HEK293 (cell line): ENCODE data around the gene SP5.
A peak's percentile ranks its signal among the peaks of the same experiment; 100 is the strongest.

Experiments
- CTCF ChIA-PET: fragments of 350-600 bp; formaldehyde crosslinking; extraction: SDS; loops from one replicate; lab custom pipeline; 2021; ENCODE audit warnings: antibody characterized with exemption; lab: Yijun Ruan, JAX
- POLR2A ChIA-PET: fragments of 300-600 bp; formaldehyde crosslinking; extraction: SDS; loops from one replicate; lab custom pipeline; 2020; ENCODE audit warnings: antibody characterized with exemption, inconsistent platforms; lab: Yijun Ruan, JAX
- H3K27ac ChIP-seq: fragments of 200-500 bp; sonication (Bioruptor generic); 2 replicates; pipeline ENCODE4 v1.5.1; 2014; ENCODE audit warnings: low read depth, low read length, control low read depth, inconsistent platforms; ENCODE audit errors: extremely low read depth
- H3K36me3 ChIP-seq, 2 experiments: fragments of 200-500 bp in 1 of 2; sonication (Bioruptor generic) in 1 of 2; 1 replicate in 1 of 2; 2 replicates in 1 of 2; pipeline ENCODE4 v1.5.1; 2014 to 2017; ENCODE audit warnings: inconsistent platforms in 2 of 2, low read length in 2 of 2; ENCODE audit not compliant: control insufficient read depth in 2 of 2, insufficient read depth in 1 of 2
- H3K4me1 ChIP-seq: fragments of 200-500 bp; sonication (Bioruptor generic); 2 replicates; pipeline ENCODE4 v1.5.1; 2014; ENCODE audit warnings: mild to moderate bottlenecking, low read length, inconsistent platforms; ENCODE audit not compliant: control insufficient read depth, insufficient read depth
- H3K4me3 ChIP-seq: 2 replicates; pipeline ENCODE4 v1.5.1; 2011; ENCODE audit warnings: low read depth, mild to moderate bottlenecking, control low read depth, low read length, moderate library complexity
- H3K9me3 ChIP-seq: fragments of 200-500 bp; sonication (Bioruptor generic); 2 replicates; pipeline ENCODE4 v1.5.1; 2014; ENCODE audit warnings: low read depth, low read length, inconsistent platforms; ENCODE audit not compliant: control insufficient read depth, insufficient read depth
- BCL11B ChIP-seq: fragments of 450-650 bp; formaldehyde crosslinking; IDR thresholded peaks from 2 replicates; pipeline ENCODE4 v1.5.1; 2016; ENCODE audit warnings: low read depth, missing biosample characterization, missing genetic modification characterization
- HOXD13 ChIP-seq: sonication (generic); formaldehyde crosslinking; IDR thresholded peaks from 2 replicates; pipeline ENCODE4 v1.8.0; 2022; ENCODE audit warnings: missing genetic modification reagents, borderline replicate concordance
- IKZF3 ChIP-seq: fragments of 450-650 bp; IDR thresholded peaks from 2 replicates; pipeline ENCODE4 v1.5.0; 2018; ENCODE audit warnings: missing biosample characterization, mild to moderate bottlenecking, missing genetic modification characterization, moderate library complexity
- PRDM4 ChIP-seq: fragments of 450-650 bp; formaldehyde crosslinking; IDR thresholded peaks from 2 replicates; pipeline ENCODE4 v1.5.1; 2017; ENCODE audit warnings: missing biosample characterization, missing genetic modification characterization
- SP2 ChIP-seq: fragments of 450-650 bp; formaldehyde crosslinking; IDR thresholded peaks from 2 replicates; pipeline ENCODE4 v1.5.1; 2016; ENCODE audit warnings: missing biosample characterization, missing genetic modification characterization
- TCF7L2 ChIP-seq: IDR thresholded peaks from 2 replicates; pipeline ENCODE4 v1.6.1; 2011; ENCODE audit warnings: low read depth, mild to moderate bottlenecking, inconsistent platforms, low read length, moderate library complexity, borderline replicate concordance
- TRIM28 ChIP-seq: IDR thresholded peaks from 2 replicates; pipeline ENCODE4 v1.6.1; 2011; ENCODE audit warnings: low read length, control low read depth, borderline replicate concordance
- WT1 ChIP-seq: fragments of 450-650 bp; formaldehyde crosslinking; IDR thresholded peaks from 2 replicates; pipeline ENCODE4 v1.5.1; 2016; ENCODE audit warnings: missing biosample characterization, missing genetic modification characterization
- ZBTB26 ChIP-seq: fragments of 450-650 bp; formaldehyde crosslinking; optimal IDR thresholded peaks from 2 replicates; pipeline ENCODE3; 2016; ENCODE audit warnings: missing biosample characterization, mild to moderate bottlenecking, missing genetic modification characterization
- ZBTB48 ChIP-seq: fragments of 450-650 bp; formaldehyde crosslinking; IDR thresholded peaks from 2 replicates; pipeline ENCODE4 v1.5.1; 2016; ENCODE audit warnings: missing biosample characterization, missing genetic modification characterization
- ZFP37 ChIP-seq: fragments of 450-650 bp; formaldehyde crosslinking; IDR thresholded peaks from 2 replicates; pipeline ENCODE4 v1.5.1; 2016; ENCODE audit warnings: missing biosample characterization, missing genetic modification characterization
- ZNF112 ChIP-seq: fragments of 450-650 bp; formaldehyde crosslinking; IDR thresholded peaks from 2 replicates; pipeline ENCODE4 v1.5.0; 2017; ENCODE audit warnings: missing biosample characterization, missing genetic modification characterization
- ZNF175 ChIP-seq: fragments of 450-650 bp; formaldehyde crosslinking; IDR thresholded peaks from 2 replicates; pipeline ENCODE4 v1.5.1; 2016; ENCODE audit warnings: missing biosample characterization, missing genetic modification characterization
- ZNF266 ChIP-seq: fragments of 450-650 bp; formaldehyde crosslinking; IDR thresholded peaks from 2 replicates; pipeline ENCODE4 v1.5.1; 2016; ENCODE audit warnings: missing biosample characterization, missing genetic modification characterization, low read depth
- ZNF302 ChIP-seq: fragments of 450-650 bp; formaldehyde crosslinking; IDR thresholded peaks from 2 replicates; pipeline ENCODE4 v1.5.1; 2016; ENCODE audit warnings: missing biosample characterization, missing genetic modification characterization, low read depth
- ZNF341 ChIP-seq: fragments of 450-650 bp; formaldehyde crosslinking; IDR thresholded peaks from 2 replicates; pipeline ENCODE4; 2016; ENCODE audit warnings: low read depth, missing biosample characterization, missing genetic modification characterization
- ZNF366 ChIP-seq: fragments of 450-650 bp; formaldehyde crosslinking; conservative IDR thresholded peaks from 2 replicates; pipeline ENCODE4 v1.5.1; 2016; ENCODE audit warnings: missing biosample characterization, missing genetic modification characterization
- ZNF501 ChIP-seq: fragments of 450-650 bp; formaldehyde crosslinking; IDR thresholded peaks from 2 replicates; pipeline ENCODE4 v1.5.1; 2016; ENCODE audit warnings: missing biosample characterization, missing genetic modification characterization
- ZNF585B ChIP-seq: fragments of 450-650 bp; formaldehyde crosslinking; IDR thresholded peaks from 2 replicates; pipeline ENCODE4 v1.5.1; 2016; ENCODE audit warnings: missing biosample characterization, missing genetic modification characterization
- ZNF600 ChIP-seq: fragments of 450-650 bp; formaldehyde crosslinking; IDR thresholded peaks from 2 replicates; pipeline ENCODE4 v1.5.1; 2016; ENCODE audit warnings: missing biosample characterization, missing genetic modification characterization
- ZNF76 ChIP-seq: fragments of 450-650 bp; formaldehyde crosslinking; IDR thresholded peaks from 2 replicates; pipeline ENCODE4; 2016; ENCODE audit warnings: low read depth, missing biosample characterization, missing genetic modification characterization, borderline replicate concordance
- ZNF785 ChIP-seq: fragments of 450-650 bp; formaldehyde crosslinking; IDR thresholded peaks from 2 replicates; pipeline ENCODE4 v1.5.1; 2016; ENCODE audit warnings: missing biosample characterization, missing genetic modification characterization
- ZNF791 ChIP-seq: fragments of 450-650 bp; formaldehyde crosslinking; IDR thresholded peaks from 2 replicates; pipeline ENCODE4 v1.5.1; 2016; ENCODE audit warnings: missing biosample characterization, missing genetic modification characterization
- ZNF792 ChIP-seq: fragments of 450-650 bp; formaldehyde crosslinking; IDR thresholded peaks from 2 replicates; pipeline ENCODE4 v1.5.1; 2016; ENCODE audit warnings: missing biosample characterization, missing genetic modification characterization
- ZSCAN4 ChIP-seq: fragments of 450-650 bp; formaldehyde crosslinking; IDR thresholded peaks from 2 replicates; pipeline ENCODE4 v1.5.1; 2017; ENCODE audit warnings: missing biosample characterization, missing genetic modification characterization
- TF ChIP-seq, protein P1 (sequence below): fragments of 450-650 bp; formaldehyde crosslinking; IDR thresholded peaks from 2 replicates; pipeline ENCODE4 v1.5.1; 2017; ENCODE audit warnings: missing biosample characterization, missing genetic modification characterization
- TF ChIP-seq, protein P2 (sequence below): fragments of 450-650 bp; formaldehyde crosslinking; IDR thresholded peaks from 2 replicates; pipeline ENCODE4 v1.5.1; 2017; ENCODE audit warnings: missing biosample characterization, missing genetic modification characterization
- TF ChIP-seq, protein P3 (sequence below): fragments of 450-650 bp; formaldehyde crosslinking; IDR thresholded peaks from 2 replicates; pipeline ENCODE4 v1.5.1; 2016; ENCODE audit warnings: missing biosample characterization, missing genetic modification characterization

Gene SP5

GRCh38 chr2:170715062-170715931 is at the start of gene SP5:
SP5 (plus strand) TSS chr2:170715337; CDS start chr2:170715513, 176 bp downstream.
- Histone ChIP-seq H3K4me3 (peak within 1 kb of the TSS; percentile 34), H3K9me3 (no peaks in the 10 kb centered on the region), H3K27ac (peak within 1 kb of the TSS; percentile 57; the same call in 1 of the 2 replicates)
- TF ChIP-seq ZNF341 (tag by site-specific recombination) = no peak
- no peak for TF ChIP-seq ZNF266
- TF ChIP-seq ZBTB26 (tag by site-specific recombination) = peak; percentile 48
- TF ChIP-seq WT1 (tag by site-specific recombination) = no peak
- 0 out of 2 replicates have a peak, but pooled peaks have one; percentile 4 for TF ChIP-seq ZSCAN4 (tag by site-specific recombination)
- TF ChIP-seq BCL11B = no peak
- TF ChIP-seq, protein P1, sequence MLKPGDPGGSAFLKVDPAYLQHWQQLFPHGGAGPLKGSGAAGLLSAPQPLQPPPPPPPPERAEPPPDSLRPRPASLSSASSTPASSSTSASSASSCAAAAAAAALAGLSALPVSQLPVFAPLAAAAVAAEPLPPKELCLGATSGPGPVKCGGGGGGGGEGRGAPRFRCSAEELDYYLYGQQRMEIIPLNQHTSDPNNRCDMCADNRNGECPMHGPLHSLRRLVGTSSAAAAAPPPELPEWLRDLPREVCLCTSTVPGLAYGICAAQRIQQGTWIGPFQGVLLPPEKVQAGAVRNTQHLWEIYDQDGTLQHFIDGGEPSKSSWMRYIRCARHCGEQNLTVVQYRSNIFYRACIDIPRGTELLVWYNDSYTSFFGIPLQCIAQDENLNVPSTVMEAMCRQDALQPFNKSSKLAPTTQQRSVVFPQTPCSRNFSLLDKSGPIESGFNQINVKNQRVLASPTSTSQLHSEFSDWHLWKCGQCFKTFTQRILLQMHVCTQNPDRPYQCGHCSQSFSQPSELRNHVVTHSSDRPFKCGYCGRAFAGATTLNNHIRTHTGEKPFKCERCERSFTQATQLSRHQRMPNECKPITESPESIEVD = no peak
- TF ChIP-seq TCF7L2 = peak; percentile 100
- TF ChIP-seq HOXD13 (CRISPR knock-in tag) = 0 out of 2 replicates have a peak, but pooled peaks have one; percentile 27
- TF ChIP-seq, protein P2, sequence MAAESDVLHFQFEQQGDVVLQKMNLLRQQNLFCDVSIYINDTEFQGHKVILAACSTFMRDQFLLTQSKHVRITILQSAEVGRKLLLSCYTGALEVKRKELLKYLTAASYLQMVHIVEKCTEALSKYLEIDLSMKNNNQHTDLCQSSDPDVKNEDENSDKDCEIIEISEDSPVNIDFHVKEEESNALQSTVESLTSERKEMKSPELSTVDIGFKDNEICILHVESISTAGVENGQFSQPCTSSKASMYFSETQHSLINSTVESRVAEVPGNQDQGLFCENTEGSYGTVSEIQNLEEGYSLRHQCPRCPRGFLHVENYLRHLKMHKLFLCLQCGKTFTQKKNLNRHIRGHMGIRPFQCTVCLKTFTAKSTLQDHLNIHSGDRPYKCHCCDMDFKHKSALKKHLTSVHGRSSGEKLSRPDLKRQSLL (tag by site-specific recombination) = no peak
- TF ChIP-seq ZNF302 (tag by site-specific recombination) = no peak
- no peak for TF ChIP-seq PRDM4 (tag by site-specific recombination)
- TF ChIP-seq SP2 (tag by site-specific recombination) = peak; percentile 40; the same call in 1 of the 2 replicates
- TF ChIP-seq IKZF3 (tag by site-specific recombination) = 0 out of 2 replicates have a peak, but pooled peaks have one; percentile 47
- TF ChIP-seq ZNF785 (tag by site-specific recombination) = no peak
- no peak for TF ChIP-seq ZNF585B (tag by site-specific recombination)
- TF ChIP-seq ZBTB48 (tag by site-specific recombination) = peak; percentile 27; the same call in 1 of the 2 replicates
- TF ChIP-seq ZFP37 (tag by site-specific recombination) = 0 out of 2 replicates have a peak, but pooled peaks have one; percentile 12
- TF ChIP-seq ZNF366 = no peak
- no peak for TF ChIP-seq ZNF112 (tag by site-specific recombination)
- TF ChIP-seq, protein P3, sequence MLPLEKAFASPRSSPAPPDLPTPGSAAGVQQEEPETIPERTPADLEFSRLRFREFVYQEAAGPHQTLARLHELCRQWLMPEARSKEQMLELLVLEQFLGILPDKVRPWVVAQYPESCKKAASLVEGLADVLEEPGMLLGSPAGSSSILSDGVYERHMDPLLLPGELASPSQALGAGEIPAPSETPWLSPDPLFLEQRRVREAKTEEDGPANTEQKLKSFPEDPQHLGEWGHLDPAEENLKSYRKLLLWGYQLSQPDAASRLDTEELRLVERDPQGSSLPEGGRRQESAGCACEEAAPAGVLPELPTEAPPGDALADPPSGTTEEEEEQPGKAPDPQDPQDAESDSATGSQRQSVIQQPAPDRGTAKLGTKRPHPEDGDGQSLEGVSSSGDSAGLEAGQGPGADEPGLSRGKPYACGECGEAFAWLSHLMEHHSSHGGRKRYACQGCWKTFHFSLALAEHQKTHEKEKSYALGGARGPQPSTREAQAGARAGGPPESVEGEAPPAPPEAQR (tag by site-specific recombination) = no peak
- TF ChIP-seq ZNF792 (tag by site-specific recombination) = no peak
- no peak for TF ChIP-seq ZNF175 (tag by site-specific recombination)
- no peak for TF ChIP-seq ZNF600 (tag by site-specific recombination)
- no peak for TF ChIP-seq ZNF501 (tag by site-specific recombination)
- TF ChIP-seq ZNF791 = no peak
- no peak for TF ChIP-seq ZNF76 (tag by site-specific recombination)
- TF ChIP-seq TRIM28 = 0 out of 2 replicates have a peak, but pooled peaks have one; percentile 39

More at GRCh38 chr2:170715062-170715931, at the start of gene SP5:
- Histone ChIP-seq H3K36me3 (peaks cover 0 to 5% of the 10 kb centered on the region in 2 experiments; a peak in 1 of 3 replicates), H3K4me1 (no peaks in the 10 kb centered on the region)
- CTCF ChIA-PET = interaction anchor here (1.3 kb wide), 1 partner anchor 306 kb away, joined by 5 read pairs; no protein-coding TSS in a partner anchor
- POLR2A ChIA-PET = interaction anchor here (0.6 to 1.7 kb wide), 2 partner anchors 185 to 443 kb away, joined by 4 read pairs; no protein-coding TSS in a partner anchor
